ENCODE measurements around the gene VEGFB. TPM values are rescaled to one million over a fixed set of nuclear protein-coding genes. Genes with fewer than 3 reads are reported as not detected.

VEGFB gene, protein sequence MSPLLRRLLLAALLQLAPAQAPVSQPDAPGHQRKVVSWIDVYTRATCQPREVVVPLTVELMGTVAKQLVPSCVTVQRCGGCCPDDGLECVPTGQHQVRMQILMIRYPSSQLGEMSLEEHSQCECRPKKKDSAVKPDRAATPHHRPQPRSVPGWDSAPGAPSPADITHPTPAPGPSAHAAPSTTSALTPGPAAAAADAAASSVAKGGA
- 21.6 and 24.8 TPM in 2 replicates for total RNA-seq

DNA sequence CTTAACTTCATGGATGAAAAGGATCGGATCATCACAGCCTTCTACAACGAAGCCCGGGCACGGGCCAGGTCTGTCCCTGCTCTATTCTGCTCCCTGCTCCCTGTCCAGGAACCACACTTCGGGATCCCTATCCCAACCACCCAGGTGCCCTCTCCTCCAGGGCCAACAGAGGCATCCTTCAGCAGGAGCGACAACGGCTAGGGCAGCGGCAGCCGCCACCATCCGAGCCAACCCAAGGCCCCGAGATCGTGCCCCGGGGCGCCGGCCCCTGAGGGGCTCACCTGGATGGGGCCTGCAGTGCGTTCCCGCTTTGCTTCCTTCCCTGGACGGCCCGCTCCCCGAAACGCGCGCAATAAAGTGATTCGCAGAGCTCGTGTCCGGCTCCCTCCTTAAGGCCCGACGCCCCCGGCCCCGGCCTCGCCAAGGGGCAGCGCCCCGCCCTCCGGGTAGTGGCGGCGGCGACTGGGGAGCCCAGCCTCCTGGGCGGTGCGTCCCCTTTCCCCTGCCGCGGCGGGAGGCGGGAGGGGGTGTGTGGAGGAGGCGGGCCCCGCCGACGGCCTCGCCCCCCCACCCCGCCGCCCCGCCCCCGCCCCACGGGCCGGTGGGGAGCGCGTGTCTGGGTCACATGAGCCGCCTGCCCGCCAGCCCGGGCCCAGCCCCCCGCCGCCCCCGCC, at the start of gene VEGFB:
TSS of gene VEGFB (plus strand) at position 672 of the 674 bp plus-strand sequence. CDS start 250 bp downstream, outside the sequence.

GRCh38 chr11:64185693-64186491, 48.5 kb upstream of the VEGFB start, which contains the start of gene STIP1:
STIP1 (plus strand) TSS chr11:64186171; CDS start chr11:64186262, 91 bp downstream.

GRCh38 chr11:64206457-64207255, 27.7 kb upstream of the VEGFB start, which contains the start of gene FERMT3:
FERMT3 (plus strand) TSS chr11:64206721; CDS start chr11:64207365, 644 bp downstream.

DNA sequence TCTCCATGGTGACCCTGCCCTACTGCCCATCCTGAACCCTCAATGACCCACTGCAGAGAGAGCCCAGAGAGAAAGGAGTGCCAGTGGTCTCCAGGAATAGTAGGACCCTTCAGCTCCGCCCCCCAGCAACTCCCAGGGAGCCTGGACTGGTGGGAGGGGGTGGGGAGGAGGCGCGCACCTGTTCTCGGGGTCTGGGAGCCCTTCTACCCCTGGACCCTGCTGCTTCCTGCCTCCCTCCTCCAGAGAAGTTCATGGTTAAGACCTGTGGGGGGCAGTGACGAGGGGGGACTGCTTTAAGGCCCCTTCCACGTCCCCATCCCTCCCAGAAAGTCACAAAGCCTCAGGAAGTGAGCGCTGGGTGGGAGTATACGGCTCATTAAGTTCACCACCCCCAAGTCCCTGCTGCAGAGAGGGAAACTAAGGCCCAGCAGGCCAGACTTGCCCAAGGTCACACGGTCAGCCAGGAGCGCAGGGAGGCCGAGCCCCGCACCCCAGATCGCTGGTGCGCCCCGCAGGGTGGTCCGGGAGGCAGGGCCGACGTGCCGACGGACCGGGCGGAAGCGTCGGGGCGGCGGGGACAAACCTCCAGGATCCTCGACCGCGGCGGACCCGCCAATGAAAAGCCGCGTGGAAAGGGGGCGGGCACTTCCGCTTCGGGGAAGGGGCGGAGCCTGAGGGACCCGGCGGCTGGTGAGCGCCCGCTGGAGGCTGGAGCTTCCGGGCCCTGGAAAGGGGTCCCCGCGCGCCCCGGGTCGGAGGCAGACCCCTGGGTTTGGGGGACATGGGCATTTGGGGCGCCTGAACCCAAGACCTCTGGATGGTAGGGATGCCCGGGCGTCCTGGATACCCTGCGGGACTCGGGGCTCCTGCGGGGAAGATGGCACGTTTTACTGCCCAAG, 8.5 kb upstream of the VEGFB start, which contains the start of the genes NUDT22 and TRPT1:
TSS of gene NUDT22 (plus strand) at position 667 of the 899 bp plus-strand sequence. CDS start 379 bp downstream, outside the sequence.
TSS of gene TRPT1 (minus strand) at position 579 of the 899 bp plus-strand sequence. CDS start at position 253, 326 bp downstream.

GRCh38 chr11:64230171-64230984, 4.0 kb upstream of the VEGFB start, which contains the start of gene DNAJC4:
DNAJC4 (plus strand) TSS chr11:64230548; CDS start chr11:64230855, 307 bp downstream.

GRCh38 chr11:64240435-64241240, 6.3 kb downstream of the VEGFB start, which contains the start of gene FKBP2:
FKBP2 (plus strand) TSS chr11:64241095; CDS start chr11:64242388, 1,293 bp downstream.

GRCh38 chr11:64246871-64247728, 12.7 kb downstream of the VEGFB start, which contains the start of gene PPP1R14B:
PPP1R14B (minus strand) TSS chr11:64246943; CDS start chr11:64246673, 270 bp downstream.

DNA sequence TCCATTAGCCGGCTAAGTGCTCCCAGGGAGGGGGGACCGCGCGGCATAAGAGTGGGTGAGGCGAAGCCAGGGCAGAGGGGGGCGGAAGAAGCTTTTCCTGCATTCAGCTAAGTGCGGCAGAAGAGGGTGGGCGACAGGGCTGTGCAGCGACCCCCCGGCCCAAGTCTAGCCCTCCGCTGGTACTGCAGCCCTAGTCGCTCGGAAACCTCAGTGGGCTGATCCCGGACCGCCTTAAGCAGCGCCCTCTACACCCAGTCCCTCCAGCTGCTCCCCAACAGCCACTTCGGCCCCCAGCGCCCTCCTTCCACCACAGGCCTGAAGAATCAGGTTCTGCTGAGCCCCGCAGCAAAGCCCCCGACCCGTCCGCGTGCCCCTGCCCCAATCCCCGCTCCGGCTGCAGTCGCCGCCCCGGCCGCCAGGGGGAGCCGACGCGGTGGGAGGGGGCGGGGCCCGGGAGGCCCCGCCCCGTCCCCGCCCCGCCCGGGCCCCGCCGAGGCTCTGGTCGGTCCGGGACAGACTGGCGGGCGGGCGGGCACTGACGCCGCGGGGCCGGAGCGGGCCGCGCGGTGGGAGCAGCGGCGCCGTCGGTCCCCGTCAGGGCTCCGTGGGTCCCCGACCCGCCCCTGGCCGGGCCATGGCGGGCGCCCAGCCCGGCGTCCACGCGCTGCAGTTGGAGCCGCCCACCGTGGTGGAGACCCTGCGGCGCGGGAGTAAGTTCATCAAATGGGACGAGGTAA, 16.8 kb downstream of the VEGFB start, which contains the start of gene PLCB3:
TSS of gene PLCB3 (plus strand) at position 515 of the 737 bp plus-strand sequence. CDS start at position 635, 120 bp downstream.

DNA sequence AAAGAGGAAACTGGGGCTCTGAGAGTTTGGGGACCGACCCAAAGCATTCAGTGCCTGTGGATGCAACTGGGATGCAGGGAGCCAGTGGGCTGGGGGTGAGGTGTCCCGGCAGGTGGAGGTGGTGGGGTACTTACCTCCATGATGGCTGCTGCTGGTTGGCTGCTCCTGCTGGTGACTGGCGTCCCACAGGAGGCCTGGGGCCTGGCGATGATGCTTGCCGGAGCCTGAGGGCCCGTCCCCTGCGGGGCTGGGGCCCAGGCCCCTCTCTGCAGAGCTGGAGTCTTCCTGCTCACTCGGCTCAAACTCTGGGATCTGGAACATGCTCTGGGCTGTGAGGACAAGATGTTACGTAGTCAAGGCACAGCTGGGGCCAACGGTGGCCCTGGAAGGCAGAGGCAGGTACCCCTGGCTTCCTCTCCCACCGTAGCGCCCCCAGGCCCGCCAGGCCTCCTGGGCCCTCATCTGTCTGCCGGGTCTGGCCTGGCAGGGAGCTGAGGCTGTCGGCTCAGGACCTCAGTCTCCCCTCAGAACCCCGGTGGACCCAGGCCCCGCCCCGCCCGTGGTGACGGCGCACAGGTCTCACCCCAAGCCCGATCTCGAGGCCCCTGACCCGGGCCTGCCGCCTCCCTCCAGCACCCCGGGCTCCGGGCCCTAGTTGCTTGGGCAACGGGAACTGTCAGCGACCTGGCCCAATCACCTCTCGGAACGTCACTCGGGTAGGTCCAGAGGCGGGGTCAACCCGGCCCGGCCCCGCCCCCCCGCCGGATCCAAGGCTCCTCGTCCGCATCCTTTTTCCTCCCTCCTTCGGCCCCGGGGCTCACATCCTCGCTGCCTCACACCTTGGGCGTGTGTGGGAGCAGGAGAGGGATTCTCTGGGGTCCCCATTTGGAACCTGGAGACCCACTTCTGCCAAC, 49.9 kb downstream of the VEGFB start, which contains the start of gene BAD:
TSS of gene BAD (minus strand) at position 618 of the 914 bp plus-strand sequence. CDS start at position 321, 297 bp downstream.

DNA sequence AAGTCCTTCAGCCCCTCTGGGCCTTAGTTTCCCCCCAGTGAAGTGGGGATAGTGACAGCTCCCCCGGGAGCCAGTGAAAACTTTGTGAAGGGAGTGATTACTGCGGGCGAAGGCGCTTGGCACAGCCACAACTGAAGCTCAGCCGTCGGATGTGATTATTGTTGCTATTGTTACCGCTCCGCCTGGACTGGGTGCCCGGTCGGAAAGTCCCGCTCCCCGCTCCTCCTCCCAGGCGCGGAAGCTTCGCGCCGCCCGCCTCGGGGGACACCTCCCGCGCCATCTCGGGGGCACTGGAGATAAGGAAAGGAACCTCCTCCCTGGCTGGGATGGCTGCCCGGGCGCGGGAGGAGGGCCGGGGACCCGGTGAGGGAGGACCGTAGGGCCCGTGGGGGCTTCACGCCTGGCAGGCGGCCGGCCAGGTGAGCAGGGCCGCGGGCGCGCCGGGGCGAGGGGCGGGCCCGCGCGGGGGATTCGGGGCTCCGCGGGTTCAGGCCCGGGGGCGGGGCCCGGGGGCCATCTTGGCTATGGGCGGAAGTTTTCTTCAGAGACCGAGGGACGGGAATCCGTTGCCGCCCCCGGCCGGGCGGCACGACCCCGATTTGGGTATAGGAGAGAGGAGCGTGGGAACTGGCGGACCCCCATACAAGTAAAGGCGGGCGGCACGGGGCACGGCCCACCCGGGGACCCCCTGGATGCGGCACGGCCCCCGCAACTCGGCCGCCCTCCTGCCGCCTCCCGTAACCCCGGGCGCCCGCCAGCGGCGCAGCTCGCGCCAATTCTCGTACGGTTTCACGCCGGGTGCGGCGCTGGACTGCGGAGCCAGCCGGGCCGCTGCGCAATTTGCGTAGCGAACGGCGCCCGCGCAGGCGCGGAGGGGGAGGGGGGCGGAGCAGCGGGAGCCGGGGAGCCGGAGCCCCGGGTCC, 50.8 kb downstream of the VEGFB start, which contains the start of gene GPR137:
TSS of gene GPR137 (plus strand) at position 887 of the 923 bp plus-strand sequence. CDS start 677 bp downstream, outside the sequence.

